ENCODE data around the gene VWA5B2. TPM values are rescaled to one million over a fixed set of nuclear protein-coding genes. Genes with fewer than 3 reads are reported as not detected.
A peak's percentile ranks its signal among the peaks of the same experiment; 100 is the strongest.

VWA5B2 gene
- total RNA-seq, 1 experiment from 2014 or later, result 0.44 TPM

DNA sequence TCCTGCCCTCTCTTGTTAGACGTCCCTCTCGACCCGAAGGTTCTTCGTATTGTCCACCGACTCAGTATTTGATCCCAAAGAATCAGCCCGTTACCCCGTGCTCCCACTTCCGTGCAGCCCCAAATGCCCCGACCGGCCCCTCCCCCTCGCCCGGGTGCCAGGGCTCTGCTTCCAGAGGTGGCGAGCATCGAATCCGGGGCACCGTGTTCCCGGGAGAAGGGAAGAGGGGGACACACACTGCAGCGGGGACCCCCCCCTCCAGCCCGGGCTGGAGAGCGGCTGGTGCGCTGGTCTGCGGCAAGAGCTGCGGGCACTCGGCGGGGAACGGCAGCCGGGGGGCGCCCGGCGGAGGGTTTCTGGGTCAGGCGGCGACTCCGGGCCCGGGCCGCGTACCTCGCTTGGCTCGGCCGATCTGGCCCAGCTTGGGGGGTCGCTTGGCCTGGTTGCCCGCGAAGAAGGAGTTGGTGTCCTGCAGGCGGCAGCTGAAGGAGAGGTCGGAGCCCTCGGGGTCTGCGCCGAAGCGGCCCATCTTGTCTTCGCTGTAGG lies 31.4 kb downstream of the VWA5B2 start:
- ChIA-PET CTCF (interaction anchor here (0.6 to 4.4 kb wide), 11 partner anchors 11 to 243 kb away, joined by 3 to 28 read pairs (median 5); partner anchors contain the start of genes ABCC5, ECE2 and EEF1AKMT4), POLR2A (interaction anchor here (0.6 to 1.7 kb wide), 3 partner anchors 19 to 376 kb away, joined by 3 to 6 read pairs (median 3); partner anchors contain the start of gene PARL)
- ATAC-seq, result no peak; the same call in 1 of the 2 replicates
- Mint-ChIP-seq H3K9me3 (no peaks in the 10 kb centered on the region), H3K27ac (no peak overlapping the region), H3K36me3 (peaks cover 3% of the 10 kb centered on the region; the same call in 1 of the 2 replicates), H3K4me3 (peak overlapping the region; percentile 92), H3K4me1 (peaks cover 12% of the 10 kb centered on the region), H3K27me3 (ENCODE audit: low read depth) (peaks cover 75% of the 10 kb centered on the region)
- TF ChIP-seq RORB (CRISPR knock-in tag; IDR thresholded peaks at IDR 0.05) (no peak), MYBL2 (CRISPR knock-in tag; IDR thresholded peaks at IDR 0.05) (0 out of 2 replicates have a peak, but pooled peaks have one; percentile 17)
- peak; percentile 24 for DNase-seq (ENCODE audit: low spot score)

- POLR2A ChIA-PET, result interaction anchor here (0.6 to 1.7 kb wide), 3 partner anchors 20 to 377 kb away, joined by 3 to 6 read pairs (median 4); partner anchors contain the start of gene PARL
- DNase-seq (ENCODE audit: low spot score) (peak; percentile 85), ATAC-seq (peak; percentile 83)
- Mint-ChIP-seq H3K36me3 (peaks cover 3% of the 10 kb centered on the region; the same call in 1 of the 2 replicates), H3K4me3 (peak within 1 kb of the TSS; percentile 92), H3K27me3 (ENCODE audit: low read depth) (peaks cover 75% of the 10 kb centered on the region), H3K9me3 (no peaks in the 10 kb centered on the region), H3K27ac (peak within 1 kb of the TSS; percentile 12; the same call in 1 of the 2 replicates), H3K4me1 (peaks cover 12% of the 10 kb centered on the region)
- TF ChIP-seq, protein P1, sequence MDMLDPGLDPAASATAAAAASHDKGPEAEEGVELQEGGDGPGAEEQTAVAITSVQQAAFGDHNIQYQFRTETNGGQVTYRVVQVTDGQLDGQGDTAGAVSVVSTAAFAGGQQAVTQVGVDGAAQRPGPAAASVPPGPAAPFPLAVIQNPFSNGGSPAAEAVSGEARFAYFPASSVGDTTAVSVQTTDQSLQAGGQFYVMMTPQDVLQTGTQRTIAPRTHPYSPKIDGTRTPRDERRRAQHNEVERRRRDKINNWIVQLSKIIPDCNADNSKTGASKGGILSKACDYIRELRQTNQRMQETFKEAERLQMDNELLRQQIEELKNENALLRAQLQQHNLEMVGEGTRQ (CRISPR knock-in tag; IDR thresholded peaks at IDR 0.05), result peak; percentile 55
- TF ChIP-seq HMGA2 (CRISPR knock-in tag; IDR thresholded peaks at IDR 0.05), result no peak
- TF ChIP-seq SP1 (CRISPR knock-in tag; conservative IDR thresholded peaks at IDR 0.05), result peak; percentile 68
- TF ChIP-seq, protein P2, sequence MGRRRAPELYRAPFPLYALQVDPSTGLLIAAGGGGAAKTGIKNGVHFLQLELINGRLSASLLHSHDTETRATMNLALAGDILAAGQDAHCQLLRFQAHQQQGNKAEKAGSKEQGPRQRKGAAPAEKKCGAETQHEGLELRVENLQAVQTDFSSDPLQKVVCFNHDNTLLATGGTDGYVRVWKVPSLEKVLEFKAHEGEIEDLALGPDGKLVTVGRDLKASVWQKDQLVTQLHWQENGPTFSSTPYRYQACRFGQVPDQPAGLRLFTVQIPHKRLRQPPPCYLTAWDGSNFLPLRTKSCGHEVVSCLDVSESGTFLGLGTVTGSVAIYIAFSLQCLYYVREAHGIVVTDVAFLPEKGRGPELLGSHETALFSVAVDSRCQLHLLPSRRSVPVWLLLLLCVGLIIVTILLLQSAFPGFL (CRISPR knock-in tag; IDR thresholded peaks at IDR 0.05; ENCODE audit: borderline replicate concordance), result no peak
- TF ChIP-seq, protein P3, sequence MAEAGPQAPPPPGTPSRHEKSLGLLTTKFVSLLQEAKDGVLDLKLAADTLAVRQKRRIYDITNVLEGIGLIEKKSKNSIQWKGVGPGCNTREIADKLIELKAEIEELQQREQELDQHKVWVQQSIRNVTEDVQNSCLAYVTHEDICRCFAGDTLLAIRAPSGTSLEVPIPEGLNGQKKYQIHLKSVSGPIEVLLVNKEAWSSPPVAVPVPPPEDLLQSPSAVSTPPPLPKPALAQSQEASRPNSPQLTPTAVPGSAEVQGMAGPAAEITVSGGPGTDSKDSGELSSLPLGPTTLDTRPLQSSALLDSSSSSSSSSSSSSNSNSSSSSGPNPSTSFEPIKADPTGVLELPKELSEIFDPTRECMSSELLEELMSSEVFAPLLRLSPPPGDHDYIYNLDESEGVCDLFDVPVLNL (CRISPR knock-in tag; IDR thresholded peaks at IDR 0.05; ENCODE audit: borderline replicate concordance, low read depth), result 0 out of 2 replicates have a peak, but pooled peaks have one; percentile 20
- peak; percentile 40; the same call in 1 of the 2 replicates for TF ChIP-seq USF1 (CRISPR knock-in tag; IDR thresholded peaks at IDR 0.05)
- TF ChIP-seq FOXK1 (CRISPR knock-in tag; IDR thresholded peaks at IDR 0.05), result 0 out of 2 replicates have a peak, but pooled peaks have one; percentile 24
- TF ChIP-seq NR2C2 (CRISPR knock-in tag; IDR thresholded peaks at IDR 0.05), result no peak
- peak; percentile 55; the same call in 1 of the 2 replicates for TF ChIP-seq ZNF232 (CRISPR knock-in tag; IDR thresholded peaks at IDR 0.05)
- CTCF ChIA-PET, result interaction anchor here (0.6 to 4.4 kb wide), 14 partner anchors 10 to 357 kb away, joined by 3 to 28 read pairs (median 4); partner anchors contain the start of genes ABCC5 and EEF1AKMT4
Observed at GRCh38 chr3:184261270-184261853, 32.0 kb downstream of the VWA5B2 start, which contains the start of gene CAMK2N2. TSS of gene CAMK2N2 (minus strand) at chr3:184261553. CDS start at chr3:184261285, 268 bp downstream.

- ChIA-PET POLR2A (interaction anchor here (0.6 kb wide), 2 partner anchors 253 to 834 kb away, joined by 4 read pairs; no protein-coding TSS in a partner anchor), CTCF (interaction anchor here (0.7 to 4.4 kb wide), 15 partner anchors 9 to 358 kb away, joined by 3 to 28 read pairs (median 5); partner anchors contain the start of genes ABCC5, ABCF3 and EEF1AKMT4)
- Mint-ChIP-seq H3K27me3 (ENCODE audit: low read depth) (peaks cover 76% of the 10 kb centered on the region), H3K4me1 (peaks cover 12% of the 10 kb centered on the region), H3K36me3 (peaks cover 3% of the 10 kb centered on the region; the same call in 1 of the 2 replicates), H3K4me3 (peak overlapping the region; percentile 78), H3K27ac (peak overlapping the region; percentile 12; the same call in 1 of the 2 replicates), H3K9me3 (peaks cover 1% of the 10 kb centered on the region)
- DNase-seq (ENCODE audit: low spot score), result peak; percentile 36
- ATAC-seq, result peak; percentile 25
- TF ChIP-seq TP53 (CRISPR knock-in tag; IDR thresholded peaks at IDR 0.05), result no peak
- TF ChIP-seq NFYB (CRISPR knock-in tag; conservative IDR thresholded peaks at IDR 0.05; ENCODE audit: low read depth), result no peak; the same call in 1 of the 2 replicates
- TF ChIP-seq ZNF263 (CRISPR knock-in tag; IDR thresholded peaks at IDR 0.05; ENCODE audit: low read depth), result no peak
- TF ChIP-seq, protein P1 (CRISPR knock-in tag; IDR thresholded peaks at IDR 0.05), result no peak; the same call in 1 of the 2 replicates
- no peak for TF ChIP-seq ERG (CRISPR knock-in tag; IDR thresholded peaks at IDR 0.05)
Observed at GRCh38 chr3:184261854-184262763, 32.7 kb downstream of the VWA5B2 start.

All from WTC11 (cell line).